ENCODE results near the gene XCL1.

XCL1 gene

DNA sequence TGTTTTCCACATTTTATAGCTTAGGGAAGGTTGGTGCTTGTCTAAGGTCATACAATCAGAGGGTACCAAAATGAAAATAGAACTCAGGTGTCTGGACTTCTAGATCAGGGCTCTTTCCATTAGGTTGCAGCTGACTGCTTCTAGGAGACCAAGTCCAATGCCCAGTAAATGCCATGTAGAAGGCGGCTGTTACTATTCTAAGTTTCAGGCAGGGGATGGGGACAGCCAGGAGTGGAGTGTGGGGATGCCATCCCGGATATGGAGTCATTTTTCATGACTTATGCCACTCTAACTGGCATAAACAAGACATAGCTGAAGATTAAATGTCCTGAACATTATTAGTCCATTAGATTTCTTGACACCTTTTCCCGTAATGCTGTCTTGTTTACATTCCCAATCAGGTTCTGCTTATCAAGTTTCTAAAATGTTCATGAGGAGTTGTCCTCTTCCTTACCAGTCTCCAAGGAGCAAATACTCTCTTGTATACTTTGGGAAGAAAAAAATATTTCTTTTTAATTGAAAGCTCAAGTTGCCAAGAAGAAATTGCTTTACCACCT, 31.5 kb downstream of the XCL1 start:
- no peak for DNase-seq

- no peak for DNase-seq
These were observed 32.7 kb downstream of the XCL1 start for GRCh38 chr1:168608796-168609715.

- DNase-seq: no peak
These were observed 33.5 kb downstream of the XCL1 start for GRCh38 chr1:168609741-168610510.

GRCh38 chr1:168613038-168613451, 36.6 kb downstream of the XCL1 start:
- no peak for DNase-seq

DNA sequence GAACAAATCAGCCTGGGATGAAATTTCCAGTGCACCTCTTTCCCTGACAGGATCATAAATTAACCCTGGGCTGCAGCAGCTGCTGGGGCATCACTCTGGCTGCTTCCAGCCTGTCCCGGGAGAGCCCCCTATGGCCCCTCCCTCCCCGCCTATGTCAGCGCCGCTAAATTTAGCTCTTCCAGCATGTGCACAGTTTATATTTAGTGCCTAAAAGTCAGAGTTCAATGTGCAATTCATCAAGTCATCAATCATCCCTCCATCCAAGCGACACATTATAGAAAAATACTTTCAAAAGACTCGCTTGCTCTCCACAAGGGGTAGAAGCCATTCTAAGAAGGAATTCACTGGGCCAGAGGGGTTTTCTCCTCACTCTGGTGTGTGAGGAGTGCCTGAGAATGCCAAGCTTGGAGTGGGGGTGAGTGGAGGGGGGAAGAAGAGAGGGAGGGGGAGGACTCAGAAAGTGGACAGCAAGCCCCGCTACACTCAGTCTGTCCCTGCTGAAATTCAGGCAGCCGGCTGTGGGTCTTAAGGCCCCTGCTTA, 37.4 kb downstream of the XCL1 start:
- no peak for DNase-seq

DNA sequence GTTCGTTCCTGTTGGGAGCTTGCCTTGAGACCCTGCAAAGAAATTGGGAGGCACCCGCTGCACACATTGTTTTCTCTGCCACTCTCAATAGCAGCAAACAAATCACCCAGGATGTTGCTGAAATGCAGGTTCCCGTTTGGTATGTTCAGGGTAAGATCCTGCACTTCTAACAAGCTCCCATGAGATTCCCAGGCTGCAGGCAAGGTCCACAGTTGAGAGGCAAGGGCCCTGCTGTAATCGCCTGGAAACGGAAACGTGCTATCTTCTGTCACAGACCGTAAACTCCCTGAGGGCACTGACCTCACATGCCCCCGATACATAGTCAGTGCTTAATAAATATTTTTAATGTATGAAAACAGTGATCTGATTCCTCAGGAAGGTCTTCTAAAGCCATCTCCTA, 37.8 kb downstream of the XCL1 start:
- DNase-seq: no peak

DNA sequence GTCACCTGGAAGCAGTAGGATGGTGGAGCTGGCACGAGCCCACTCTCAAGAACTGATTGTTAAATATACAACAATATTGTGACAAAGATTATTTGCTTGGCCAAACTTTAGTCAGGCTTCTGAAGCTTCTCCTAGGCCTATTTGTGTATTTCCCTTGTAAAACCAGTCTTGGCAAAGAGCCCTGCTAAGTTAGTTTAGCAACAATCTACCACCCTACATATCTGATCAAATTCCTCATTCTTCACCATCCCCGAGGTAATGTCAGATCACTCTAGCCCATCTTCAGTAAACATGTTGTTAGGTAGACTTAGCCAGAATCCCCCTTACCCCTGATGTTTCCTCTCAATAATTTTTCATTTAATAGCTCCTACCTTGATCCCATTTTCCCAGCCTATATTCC, 39.6 kb downstream of the XCL1 start:
- no peak for DNase-seq

GRCh38 chr1:168617974-168618750, 41.8 kb downstream of the XCL1 start:
- DNase-seq: no peak

- no peak for DNase-seq
These were observed 42.5 kb downstream of the XCL1 start for GRCh38 chr1:168618886-168619285.

GRCh38 chr1:168621356-168621755, 45.0 kb downstream of the XCL1 start:
- DNase-seq: no peak

GRCh38 chr1:168623003-168623828, 46.8 kb downstream of the XCL1 start:
- DNase-seq: no peak

DNA sequence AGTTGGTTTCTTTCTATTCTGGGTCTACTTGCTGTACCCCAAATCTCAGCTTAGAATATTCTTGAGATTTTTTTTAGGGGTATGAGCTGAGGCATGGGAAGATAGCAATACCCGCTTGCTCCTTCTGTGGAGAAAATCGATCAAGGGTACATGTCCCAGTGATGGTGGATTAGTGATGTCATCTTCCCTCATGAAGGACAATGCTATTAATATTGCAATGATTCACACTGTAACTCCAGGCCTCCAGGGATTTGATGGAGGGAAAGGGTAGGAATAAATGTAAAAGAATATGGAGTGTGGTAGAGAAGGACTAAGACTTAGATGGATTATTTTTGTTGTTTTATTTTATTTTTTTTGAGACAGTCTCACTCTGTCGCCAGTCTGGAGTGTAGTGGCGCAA, 47.4 kb downstream of the XCL1 start:
- DNase-seq: no peak

DNA sequence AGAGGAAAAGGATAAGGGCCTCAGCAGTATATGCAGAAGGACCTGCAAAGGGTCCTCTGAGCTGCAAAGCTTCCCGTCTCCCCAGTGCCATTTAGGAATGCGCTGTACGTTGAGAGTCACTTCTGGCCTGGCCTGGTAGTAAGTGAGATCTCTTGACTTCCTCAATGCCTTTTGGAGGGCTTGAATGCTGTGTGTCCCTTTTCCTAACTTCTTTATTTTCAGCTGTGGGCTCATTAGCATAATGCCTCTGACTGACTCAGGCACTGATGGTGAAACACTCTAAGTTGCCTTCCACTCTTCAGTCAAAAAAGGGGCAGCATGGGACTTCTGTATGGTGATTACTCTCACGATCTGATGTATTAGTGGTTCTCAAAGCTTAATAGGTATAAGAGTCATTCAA, 49.9 kb downstream of the XCL1 start:
- no peak for DNase-seq

DNA sequence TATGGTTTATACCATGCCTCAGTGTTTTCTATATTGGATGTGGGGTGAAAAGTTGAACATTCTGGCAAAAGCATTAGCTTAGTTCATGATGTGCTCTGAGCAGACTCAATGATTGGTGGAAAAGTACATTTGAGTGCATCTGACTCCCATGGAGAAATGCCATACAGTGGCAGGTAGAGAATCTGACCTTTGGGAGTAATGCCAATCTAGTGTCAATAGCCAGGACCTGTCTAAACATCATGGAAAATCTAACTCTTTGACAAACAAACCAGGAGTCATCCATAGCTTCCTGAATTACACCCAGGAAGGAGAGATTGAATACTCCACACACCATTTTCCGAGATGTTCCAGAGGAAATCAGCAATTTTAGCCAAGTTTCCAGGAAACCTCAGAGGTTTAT, 51.0 kb downstream of the XCL1 start:
- no peak for DNase-seq

DNA sequence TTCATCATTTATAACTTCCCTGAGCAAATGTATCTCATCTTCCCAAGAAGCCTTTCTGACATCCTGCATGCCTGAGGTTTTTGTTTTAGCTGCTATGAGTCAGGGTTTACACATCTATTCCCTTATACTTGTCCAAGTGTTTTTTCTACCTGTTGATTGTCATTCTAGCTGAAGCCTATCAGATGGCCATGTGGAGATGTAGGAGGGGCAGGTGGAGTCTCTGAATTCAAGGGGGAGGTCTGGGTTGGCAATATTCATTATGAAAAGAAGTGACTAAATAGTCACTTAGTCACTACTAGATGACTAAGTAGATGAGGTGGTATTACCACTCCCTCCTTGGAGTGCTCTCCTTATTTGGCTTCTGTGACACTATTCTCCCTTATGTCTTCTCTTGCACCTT, 52.4 kb downstream of the XCL1 start:
- DNase-seq: no peak

GRCh38 chr1:168629466-168629865, 53.1 kb downstream of the XCL1 start:
- no peak for DNase-seq
